GM12878 (cell line): ENCODE data around the gene GINS2. TPM values are rescaled to one million over a fixed set of nuclear protein-coding genes. Genes with fewer than 3 reads are reported as not detected.
A peak's percentile ranks its signal among the peaks of the same experiment; 100 is the strongest.

Experiments
- ATAC-seq: fragments of 200-7000 bp; cut with Tn5 transposase; 3 replicates; pipeline ENCODE4 v1.9.1; 2020; ENCODE audit warnings: mild to moderate bottlenecking, moderate library complexity
- BruUV-seq: library from RNA; stranded (reverse); fragments of 400-500 nt; replicated peaks from 2 replicates; lab custom pipeline; 2021; lab: Mats Ljungman, UMichigan
- CTCF ChIA-PET: fragments of 300-600 bp; sonication (Branson Sonifier 250); formaldehyde crosslinking; extraction: SDS; loops from one replicate; lab custom pipeline; 2021; ENCODE audit warnings: inconsistent platforms; lab: Yijun Ruan, JAX
- POLR2A ChIA-PET: fragments of 350-600 bp; formaldehyde crosslinking; extraction: SDS; loops from one replicate; lab custom pipeline; 2021; ENCODE audit warnings: inconsistent platforms; lab: Charles Lee
- RAD21 ChIA-PET: fragments of 300-600 bp; sonication (Branson Sonifier 250); formaldehyde crosslinking; loops from one replicate; lab custom pipeline; 2023; ENCODE audit warnings: antibody characterized with exemption; ENCODE audit not compliant: unreplicated experiment; lab: Charles Lee
- SMC1A ChIA-PET: fragments of 300-600 bp; sonication (Branson Sonifier 250); formaldehyde crosslinking; loops from one replicate; lab custom pipeline; 2023; ENCODE audit not compliant: unreplicated experiment, uncharacterized antibody; lab: Charles Lee
- DNase-seq: peaks from one replicate; pipeline ENCODE4 v3.0.0-alpha.2; 2011; ENCODE audit warnings: low read depth, low spot score
- FAIRE-seq: peaks from 3 replicates; lab custom pipeline; 2011; peaks lifted over from hg19 to GRCh38; lab: Jason Lieb, UNC
- H2AFZ ChIP-seq: 2 replicates; pipeline ENCODE4 v1.6.0; 2011; ENCODE audit warnings: low read depth, low read length, control low read depth; ENCODE audit not compliant: control insufficient read depth
- H3K27ac ChIP-seq: 2 replicates; pipeline ENCODE4 v1.5.1; 2011; ENCODE audit warnings: control low read depth; ENCODE audit not compliant: control insufficient read depth, insufficient read depth
- H3K27me3 ChIP-seq, 2 experiments: replicated peaks in 1 of 2; 2 replicates each; pipeline versions ENCODE4 v1.6.0 to v1.6.1; 2011; ENCODE audit warnings: low read length in 1 of 2; ENCODE audit not compliant: control insufficient read depth in 2 of 2, insufficient read depth in 2 of 2
- H3K36me3 ChIP-seq, 2 experiments: 2 replicates each; pipeline ENCODE4 v1.5.1; 2011; ENCODE audit warnings: low read length in 1 of 2; ENCODE audit not compliant: control insufficient read depth in 2 of 2, insufficient read depth in 2 of 2
- H3K4me1 ChIP-seq: 2 replicates; pipeline ENCODE4 v1.6.1; 2011; ENCODE audit warnings: mild to moderate bottlenecking, low read length, moderate library complexity, mixed read lengths; ENCODE audit not compliant: control insufficient read depth, insufficient read depth
- H3K4me2 ChIP-seq: 2 replicates; pipeline ENCODE4 v1.6.0; 2011; ENCODE audit warnings: control low read depth; ENCODE audit not compliant: control insufficient read depth, insufficient read depth
- H3K4me3 ChIP-seq: fragments of 200-600 bp; sonication (generic); 2 replicates; pipeline ENCODE4 v1.5.1; 2016
- H3K79me2 ChIP-seq: 2 replicates; pipeline ENCODE4 v1.6.0; 2011; ENCODE audit warnings: low read length; ENCODE audit not compliant: control insufficient read depth, insufficient read depth
- H3K9ac ChIP-seq: 2 replicates; pipeline ENCODE4 v1.8.0; 2011; ENCODE audit warnings: low read length, control low read depth, mixed read lengths; ENCODE audit not compliant: control insufficient read depth, insufficient read depth
- H3K9me3 ChIP-seq: replicated peaks from 3 replicates; pipeline ENCODE4 v1.5.1; 2011; ENCODE audit warnings: mild to moderate bottlenecking, low read length; ENCODE audit not compliant: control insufficient read depth, insufficient read depth
- H4K20me1 ChIP-seq: 2 replicates; pipeline ENCODE4 v1.6.0; 2011; ENCODE audit not compliant: control insufficient read depth, insufficient read depth
- KLF5 ChIP-seq: fragments of 450-650 bp; IDR thresholded peaks from 2 replicates; pipeline ENCODE4 v1.6.1; 2014; ENCODE audit warnings: mild to moderate bottlenecking; ENCODE audit not compliant: partially characterized antibody
- MTA2 ChIP-seq: fragments of 450-650 bp; IDR thresholded peaks from 2 replicates; pipeline ENCODE4 v1.6.1; 2016; ENCODE audit warnings: low read depth, mild to moderate bottlenecking, moderate library complexity
- NR2C2 ChIP-seq: IDR thresholded peaks from 2 replicates; pipeline ENCODE4 v1.6.1; 2011; ENCODE audit warnings: borderline replicate concordance, low read depth; ENCODE audit not compliant: control insufficient read depth, insufficient read length
- POLR2A ChIP-seq: IDR thresholded peaks from 2 replicates; pipeline ENCODE4 v1.6.1; 2011; ENCODE audit warnings: low read depth, mild to moderate bottlenecking, low read length
- WGBS: methylation state at CpG from one replicate; pipeline ENCODE4 v1.1.6; 2016; ENCODE audit warnings: low lambda C conversion rate; ENCODE audit not compliant: insufficient replicate concordance, insufficient coverage; ENCODE audit errors: missing lambda C conversion rate; 5-methylcytosine and 5-hydroxymethylcytosine counted together
- in situ Hi-C: fragments of 300-500 bp; cut with MboI; formaldehyde crosslinking; loops from 9 replicates; pipeline ENCODE4 v1.14.3; 2018; ENCODE audit warnings: mixed read lengths
- intact Hi-C: fragments of 100-400 bp; cut with micrococcal nuclease; formaldehyde crosslinking; loops from one replicate; pipeline ENCODE4 v1.14.2; 2022; ENCODE audit not compliant: unreplicated experiment
- polyA plus RNA-seq, 11 experiments: library from polyadenylated mRNA; depleted of rRNA in 4 of 11; unstranded in 6 of 11; stranded (reverse) in 5 of 11; fragments of >200 nt; fragmentation: Nextera tagmentation in 4 of 11; fragmentation: Illumina TruSeq in 1 of 11; extraction: Ambion mirVana in 4 of 11; extraction: Trizol in 1 of 11; gene quantifications; 1 replicate in 1 of 11; 2 replicates in 10 of 11; pipeline versions ENCODE4 v1.2.1 to v1.2.3, GENCODE V29; 2011 to 2016; ENCODE audit warnings: inconsistent platforms in 2 of 11, missing spikeins in 2 of 11, low read depth in 1 of 11
- total RNA-seq, 4 experiments: library from RNA; depleted of rRNA in 3 of 4; stranded (reverse); fragments of >200 nt in 3 of 4; fragmentation: Illumina TruSeq in 1 of 4; extraction: Trizol in 1 of 4; gene quantifications; 2 replicates each; pipeline versions ENCODE4 v1.2.1 to v1.2.3, GENCODE V29; 2013 to 2021

The GINS2 gene
- total and polyA plus RNA-seq, 10 of the 15 experiments (the other 5 are each of a cell fraction or from before 2014, with no cell fraction given), result 42.7 to 90.8 (median 57.0) TPM

- Histone ChIP-seq H2AFZ (no peak overlapping the region), H3K4me3 (no peak overlapping the region), H3K4me1 (peaks cover 12% of the 10 kb centered on the region), H3K79me2 (no peaks in the 10 kb centered on the region), H3K9me3 (no peaks in the 10 kb centered on the region), H4K20me1 (peaks cover 2% of the 10 kb centered on the region; the same call in 1 of the 2 replicates), H3K9ac (no peak overlapping the region), H3K36me3 (peaks cover 41 to 42% of the 10 kb centered on the region in 2 experiments), H3K27me3 (no peaks in the 10 kb centered on the region), H3K4me2 (no peak overlapping the region), H3K27ac (no peak overlapping the region)
- 97% methylated on average over 14 of the region's 14 CpGs for WGBS
- no peak for ATAC-seq
- CTCF ChIA-PET, result interaction anchor here (1.4 kb wide), 2 partner anchors 89 to 118 kb away, joined by 3 read pairs; no protein-coding TSS in a partner anchor
- BruUV-seq, result no TSS peak
- TF ChIP-seq MTA2, result no peak
- no peak for TF ChIP-seq KLF5
- SMC1A ChIA-PET, result no interaction called here
- no peak for FAIRE-seq
- POLR2A ChIA-PET, result no interaction called here
- intact Hi-C loops, result no loop called here
- in situ Hi-C loops, result no loop called here
- RAD21 ChIA-PET, result no interaction called here
- no peak for DNase-seq
Observed at GRCh38 chr16:85670840-85671239, 17.9 kb downstream of the GINS2 start.

- no peak for DNase-seq
- ATAC-seq, result no peak
- H3K4me1 ChIP-seq, result no peaks in the 10 kb centered on the region
- ChIA-PET RAD21 (no interaction called here), CTCF (interaction anchor here (0.9 kb wide), 1 partner anchor 9 kb away, joined by 3 read pairs; no protein-coding TSS in a partner anchor), POLR2A (no interaction called here), SMC1A (no interaction called here)
- peaks cover 48 to 49% of the 10 kb centered on the region in 2 experiments for H3K36me3 ChIP-seq
- TF ChIP-seq POLR2A (0 out of 2 replicates have a peak, but pooled peaks have one; percentile 14), NR2C2 (no peak)
- H3K9ac ChIP-seq, result no peak overlapping the region
- in situ Hi-C loops, result no loop called here
- H3K4me3 ChIP-seq, result no peak overlapping the region
- intact Hi-C loops, result no loop called here
- H3K9me3 ChIP-seq, result no peaks in the 10 kb centered on the region
- no peaks in the 10 kb centered on the region for H4K20me1 ChIP-seq
- no peaks in the 10 kb centered on the region for H3K27me3 ChIP-seq
- no TSS peak for BruUV-seq
- H2AFZ ChIP-seq, result no peak overlapping the region
- WGBS, result 98% methylated on average over 10 of the region's 10 CpGs
- no peaks in the 10 kb centered on the region for H3K79me2 ChIP-seq
- no peak overlapping the region for H3K27ac ChIP-seq
- FAIRE-seq, result no peak
- H3K4me2 ChIP-seq, result no peak overlapping the region
Observed at GRCh38 chr16:85668676-85669424, 19.9 kb downstream of the GINS2 start.
